H1 (cell line): Measurements from ENCODE around the gene MESD. TPM values are rescaled to one million over a fixed set of nuclear protein-coding genes. Genes with fewer than 3 reads are reported as not detected.

ENCODE experiments used
- MAX ChIP-seq: IDR thresholded peaks from 2 replicates; pipeline ENCODE4 v1.6.1; 2012; ENCODE audit warnings: inconsistent platforms
- polyA plus RNA-seq, 7 experiments: library from polyadenylated mRNA; depleted of rRNA in 3 of 7; stranded (reverse) in 5 of 7; unstranded in 2 of 7; fragments of >200 nt in 5 of 7; fragments of 200-250 nt in 2 of 7; gene quantifications; 1 replicate in 5 of 7; 2 replicates in 1 of 7; 4 replicates in 1 of 7; pipeline versions ENCODE4 v1.2.1 to v1.2.3, GENCODE V29; 2011 to 2013; ENCODE audit warnings: missing spikeins in 2 of 7, mixed read lengths in 2 of 7
- total RNA-seq: library from RNA; stranded (reverse); fragmentation: NEBNext Ultra II Directional; extraction: Animal tissue kit (Norgen Biotek cat#: 25700); gene quantifications from 2 replicates; pipeline ENCODE4 v1.2.1, GENCODE V29; 2021
- TF ChIP-seq, protein P1 (sequence below): IDR thresholded peaks from 2 replicates; pipeline ENCODE4 v1.6.1; 2012; ENCODE audit warnings: inconsistent platforms

Gene MESD
- total and polyA plus RNA-seq, 2 of the 8 experiments (the other 6 are each of a cell fraction or from before 2014, with no cell fraction given) = 11.0 to 28.3 TPM

- TF ChIP-seq, protein P1, sequence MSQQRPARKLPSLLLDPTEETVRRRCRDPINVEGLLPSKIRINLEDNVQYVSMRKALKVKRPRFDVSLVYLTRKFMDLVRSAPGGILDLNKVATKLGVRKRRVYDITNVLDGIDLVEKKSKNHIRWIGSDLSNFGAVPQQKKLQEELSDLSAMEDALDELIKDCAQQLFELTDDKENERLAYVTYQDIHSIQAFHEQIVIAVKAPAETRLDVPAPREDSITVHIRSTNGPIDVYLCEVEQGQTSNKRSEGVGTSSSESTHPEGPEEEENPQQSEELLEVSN = no peak
- no peak for TF ChIP-seq MAX
These were observed 18.5 kb downstream of the MESD start (continued) for GRCh38 chr15:80971143-80971542.
